GM10248 (cell line): ENCODE results near the gene SPEG.

Experiments used
- CTCF ChIA-PET: fragments of 300-600 bp; sonication (Branson Sonifier 250); formaldehyde crosslinking; extraction: SDS; loops from one replicate; lab custom pipeline; 2021; ENCODE audit warnings: antibody characterized with exemption; lab: Yijun Ruan, JAX
- POLR2A ChIA-PET: fragments of 350-650 bp; sonication (Branson Sonifier 250); formaldehyde crosslinking; extraction: SDS; loops from one replicate; lab custom pipeline; 2020; ENCODE audit warnings: antibody characterized with exemption; lab: Yijun Ruan, JAX
- DNase-seq: peaks from one replicate; pipeline ENCODE4 v3.0.0; 2012; ENCODE audit errors: extremely low spot score
- TF ChIP-seq, protein P1 (sequence below): IDR thresholded peaks from 2 replicates; pipeline ENCODE4 v1.5.1; 2012; ENCODE audit warnings: mild to moderate bottlenecking, low read depth; ENCODE audit errors: extremely low read depth, missing control alignments, control extremely low read depth

SPEG gene

DNA sequence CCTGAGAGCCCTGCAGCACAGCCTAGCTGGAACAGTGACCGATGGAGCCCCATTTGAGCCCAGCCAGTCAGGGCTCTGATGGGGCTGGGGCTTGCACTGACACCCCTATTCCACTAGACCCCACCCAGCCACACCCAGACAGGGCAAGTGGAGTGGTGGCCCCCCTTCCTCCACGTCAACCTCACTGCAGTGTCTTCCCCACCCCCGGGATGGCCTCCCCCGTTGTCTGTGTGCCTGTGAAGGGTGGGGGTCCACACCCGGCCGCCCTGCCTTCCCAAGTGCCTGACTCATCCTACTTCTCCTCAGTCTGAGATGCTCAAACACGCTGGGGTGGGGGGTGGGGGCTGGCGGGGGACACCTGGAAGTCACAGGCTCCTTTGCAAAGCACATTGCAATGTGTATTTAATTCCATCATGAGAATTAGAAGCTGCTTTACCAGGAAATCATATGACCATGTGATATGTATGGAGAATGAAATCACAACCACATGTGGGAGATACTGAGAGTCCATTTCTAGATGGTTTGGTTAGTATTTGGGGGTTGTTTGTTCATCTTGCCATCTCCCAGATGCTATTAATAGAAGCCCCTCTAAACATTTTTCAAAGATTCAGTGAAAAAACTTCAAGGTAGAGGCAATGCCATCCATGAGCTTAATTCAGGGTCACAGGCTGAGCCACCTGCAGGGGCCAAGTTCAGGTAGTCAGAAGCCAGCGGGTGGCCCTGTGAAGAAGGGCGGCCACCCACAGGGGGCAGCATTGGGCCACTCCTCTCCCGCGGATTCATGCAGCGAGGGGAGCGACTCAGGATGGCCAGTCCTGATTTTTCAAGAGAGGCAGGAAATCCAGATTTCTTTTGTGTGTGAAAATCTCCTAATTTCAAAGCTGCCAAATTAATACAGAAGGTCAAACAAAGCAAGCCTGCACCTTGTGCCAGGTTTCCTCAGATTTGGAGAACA lies 41.3 kb downstream of the SPEG start:
- TF ChIP-seq, protein P1, sequence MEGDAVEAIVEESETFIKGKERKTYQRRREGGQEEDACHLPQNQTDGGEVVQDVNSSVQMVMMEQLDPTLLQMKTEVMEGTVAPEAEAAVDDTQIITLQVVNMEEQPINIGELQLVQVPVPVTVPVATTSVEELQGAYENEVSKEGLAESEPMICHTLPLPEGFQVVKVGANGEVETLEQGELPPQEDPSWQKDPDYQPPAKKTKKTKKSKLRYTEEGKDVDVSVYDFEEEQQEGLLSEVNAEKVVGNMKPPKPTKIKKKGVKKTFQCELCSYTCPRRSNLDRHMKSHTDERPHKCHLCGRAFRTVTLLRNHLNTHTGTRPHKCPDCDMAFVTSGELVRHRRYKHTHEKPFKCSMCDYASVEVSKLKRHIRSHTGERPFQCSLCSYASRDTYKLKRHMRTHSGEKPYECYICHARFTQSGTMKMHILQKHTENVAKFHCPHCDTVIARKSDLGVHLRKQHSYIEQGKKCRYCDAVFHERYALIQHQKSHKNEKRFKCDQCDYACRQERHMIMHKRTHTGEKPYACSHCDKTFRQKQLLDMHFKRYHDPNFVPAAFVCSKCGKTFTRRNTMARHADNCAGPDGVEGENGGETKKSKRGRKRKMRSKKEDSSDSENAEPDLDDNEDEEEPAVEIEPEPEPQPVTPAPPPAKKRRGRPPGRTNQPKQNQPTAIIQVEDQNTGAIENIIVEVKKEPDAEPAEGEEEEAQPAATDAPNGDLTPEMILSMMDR = peak; percentile 84
- ChIA-PET CTCF (interaction anchor here (0.6 to 10.1 kb wide), 20 partner anchors 8 to 213 kb away, joined by 3 to 77 read pairs (median 4); partner anchors contain the start of gene GMPPA), POLR2A (no interaction called here)
- peak; percentile 79 for DNase-seq

DNA sequence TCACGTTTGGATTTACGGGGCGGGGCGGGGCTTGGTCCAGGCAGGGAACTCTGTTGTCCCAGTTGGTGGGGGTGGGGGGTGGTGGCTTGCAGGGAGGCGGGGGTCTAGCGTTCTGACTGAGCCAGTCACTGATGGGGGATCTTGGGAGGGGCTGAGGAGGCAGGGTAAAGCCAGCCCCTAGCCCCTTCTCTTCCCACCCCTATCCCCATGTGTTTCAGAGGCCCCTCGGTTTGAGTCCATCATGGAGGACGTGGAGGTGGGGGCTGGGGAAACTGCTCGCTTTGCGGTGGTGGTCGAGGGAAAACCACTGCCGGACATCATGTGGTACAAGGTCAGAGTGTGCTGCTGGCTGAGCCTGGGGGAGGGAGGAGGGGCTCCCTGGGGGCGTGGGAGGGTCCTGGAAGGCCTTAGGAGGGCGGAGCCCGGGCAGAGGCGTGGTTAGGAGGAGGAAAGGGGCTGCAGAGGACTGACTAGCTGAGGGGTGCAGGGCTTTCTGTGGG lies 42.1 kb downstream of the SPEG start:
- ChIA-PET POLR2A (no interaction called here), CTCF (interaction anchor here (0.9 to 10.1 kb wide), 15 partner anchors 9 to 212 kb away, joined by 3 to 77 read pairs (median 4); partner anchors contain the start of gene GMPPA)
- no peak for DNase-seq
- TF ChIP-seq, protein P1 = no peak

DNA sequence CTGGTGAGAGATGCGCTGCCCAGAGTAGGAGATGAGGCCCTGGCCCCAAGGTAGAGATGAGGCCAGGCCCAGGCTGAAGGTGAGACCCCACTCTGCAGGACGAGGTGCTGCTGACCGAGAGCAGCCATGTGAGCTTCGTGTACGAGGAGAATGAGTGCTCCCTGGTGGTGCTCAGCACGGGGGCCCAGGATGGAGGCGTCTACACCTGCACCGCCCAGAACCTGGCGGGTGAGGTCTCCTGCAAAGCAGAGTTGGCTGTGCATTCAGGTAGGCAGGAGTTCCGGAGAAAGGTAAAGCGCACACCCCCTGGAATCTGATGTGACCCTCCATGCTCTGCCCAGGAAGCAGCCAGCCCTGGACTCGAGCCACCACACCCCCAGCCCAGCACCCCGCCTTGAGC lies 42.5 kb downstream of the SPEG start:
- POLR2A ChIA-PET = no interaction called here
- CTCF ChIA-PET = interaction anchor here (0.9 to 10.1 kb wide), 8 partner anchors 9 to 212 kb away, joined by 3 to 77 read pairs (median 4); a partner anchor contains a TSS
- TF ChIP-seq, protein P1 = no peak
- DNase-seq = no peak

DNA sequence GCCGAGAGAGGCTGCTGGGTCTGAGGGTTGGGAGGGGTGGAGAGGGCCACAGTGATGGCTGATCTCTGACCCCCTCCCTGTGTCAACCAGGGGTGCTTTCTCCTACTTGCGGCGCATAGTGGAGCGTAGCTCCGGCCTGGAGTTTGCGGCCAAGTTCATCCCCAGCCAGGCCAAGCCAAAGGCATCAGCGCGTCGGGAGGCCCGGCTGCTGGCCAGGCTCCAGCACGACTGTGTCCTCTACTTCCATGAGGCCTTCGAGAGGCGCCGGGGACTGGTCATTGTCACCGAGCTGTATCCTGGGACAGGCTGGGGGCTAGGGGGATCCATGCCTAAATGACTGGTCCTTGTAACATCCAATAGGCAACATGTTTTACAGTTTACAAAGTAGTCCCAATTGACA lies 43.2 kb downstream of the SPEG start:
- TF ChIP-seq, protein P1 = no peak
- POLR2A ChIA-PET = no interaction called here
- CTCF ChIA-PET = interaction anchor here (1.2 to 10.1 kb wide), 4 partner anchors 11 to 75 kb away, joined by 3 to 77 read pairs (median 22); a partner anchor contains a TSS
- no peak for DNase-seq

DNA sequence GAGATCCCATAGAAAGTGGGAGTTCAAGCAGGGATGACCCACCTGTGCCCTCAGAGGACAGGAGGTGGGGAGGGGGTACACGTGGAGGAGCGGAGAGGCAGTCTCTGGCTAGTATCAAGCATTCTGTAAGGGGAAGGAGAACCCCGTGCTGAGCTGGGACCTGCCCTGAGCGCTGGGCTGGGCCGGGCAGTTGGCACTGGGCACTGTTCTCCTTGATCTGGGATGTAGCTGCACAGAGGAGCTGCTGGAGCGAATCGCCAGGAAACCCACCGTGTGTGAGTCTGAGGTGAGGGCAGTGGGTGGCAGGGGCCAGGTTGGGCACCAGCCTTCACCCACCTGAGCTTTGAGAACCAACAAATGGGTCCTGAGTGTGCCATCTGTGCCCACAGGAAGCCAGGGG lies 44.3 kb downstream of the SPEG start:
- CTCF ChIA-PET = interaction anchor here (1.2 to 10.1 kb wide), 3 partner anchors 16 to 76 kb away, joined by 3 to 77 read pairs (median 40); a partner anchor contains a TSS
- DNase-seq = no peak
- TF ChIP-seq, protein P1 = no peak
- POLR2A ChIA-PET = no interaction called here

DNA sequence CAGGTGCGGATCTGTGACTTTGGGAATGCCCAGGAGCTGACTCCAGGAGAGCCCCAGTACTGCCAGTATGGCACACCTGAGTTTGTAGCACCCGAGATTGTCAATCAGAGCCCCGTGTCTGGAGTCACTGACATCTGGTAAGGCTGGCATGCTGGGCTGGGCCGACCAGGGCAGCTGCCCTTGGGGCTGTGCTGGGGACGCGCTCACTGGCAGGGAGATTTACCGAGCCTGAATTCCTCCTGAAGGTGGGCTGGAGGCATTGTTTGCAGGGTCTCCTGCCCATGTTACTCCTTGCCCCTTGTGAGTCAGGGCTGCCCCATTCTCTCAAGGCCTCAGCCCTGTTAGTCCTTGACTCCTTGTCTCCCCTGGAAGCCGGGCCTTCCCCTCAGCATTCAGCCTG lies 45.4 kb downstream of the SPEG start:
- ChIA-PET POLR2A (no interaction called here), CTCF (no interaction called here)
- TF ChIP-seq, protein P1 = no peak
- DNase-seq = no peak
